ENCODE data around the gene HSPB8. TPM values are rescaled to one million over a fixed set of nuclear protein-coding genes. Genes with fewer than 3 reads are reported as not detected.

Gene HSPB8
- polyA plus RNA-seq, 1 donor (not counting 4 experiments of a cell fraction or from before 2014, with no cell fraction given) = 3.0 TPM

- Histone ChIP-seq H3K9me1 (ENCODE audit: control insufficient read depth, extremely low read depth, insufficient read depth, low read length) (no peaks in the 10 kb centered on the region), H3K9ac (ENCODE audit: control insufficient read depth, extremely low read depth, insufficient read depth, low read length) (no peak overlapping the region), H3K9me3 (ENCODE audit: control insufficient read depth, low read depth, low read length) (no peaks in the 10 kb centered on the region), H4K20me1 (ENCODE audit: control insufficient read depth, extremely low read depth, insufficient read depth, low read length) (no peaks in the 10 kb centered on the region), H3K4me3 (ENCODE audit: control insufficient read depth in 2 of 3, extremely low read depth in 1 of 3, insufficient read depth in 2 of 3, low read depth in 1 of 3, low read length in 3 of 3) (no peak overlapping the region), H3K27ac (ENCODE audit: control insufficient read depth, insufficient read depth, low read length) (no peak overlapping the region), H3K4me1 (ENCODE audit: control insufficient read depth, extremely low read depth, insufficient read depth, low read length) (no peaks in the 10 kb centered on the region), H3K36me3 (ENCODE audit: control insufficient read depth in 2 of 2, extremely low read depth in 1 of 2, insufficient read depth in 2 of 2, low read length in 2 of 2) (no peaks in the 10 kb centered on the region), H3K79me2 (ENCODE audit: control insufficient read depth, insufficient read depth, low read length) (no peaks in the 10 kb centered on the region), H3K27me3 (ENCODE audit: control insufficient read depth, extremely low read depth, insufficient read depth, low read length) (no peaks in the 10 kb centered on the region), H2AFZ (ENCODE audit: control insufficient read depth, low read length) (no peak overlapping the region), H3K4me2 (ENCODE audit: control insufficient read depth, extremely low read depth, insufficient read depth, low read depth, low read length) (no peak overlapping the region)
- DNase-seq (ENCODE audit: low read depth, low spot score) (no peak), FAIRE-seq (no peak)
- no peak for TF ChIP-seq EZH2 (IDR thresholded peaks at IDR 0.05; ENCODE audit: low read length)
- TF ChIP-seq, protein P1, sequence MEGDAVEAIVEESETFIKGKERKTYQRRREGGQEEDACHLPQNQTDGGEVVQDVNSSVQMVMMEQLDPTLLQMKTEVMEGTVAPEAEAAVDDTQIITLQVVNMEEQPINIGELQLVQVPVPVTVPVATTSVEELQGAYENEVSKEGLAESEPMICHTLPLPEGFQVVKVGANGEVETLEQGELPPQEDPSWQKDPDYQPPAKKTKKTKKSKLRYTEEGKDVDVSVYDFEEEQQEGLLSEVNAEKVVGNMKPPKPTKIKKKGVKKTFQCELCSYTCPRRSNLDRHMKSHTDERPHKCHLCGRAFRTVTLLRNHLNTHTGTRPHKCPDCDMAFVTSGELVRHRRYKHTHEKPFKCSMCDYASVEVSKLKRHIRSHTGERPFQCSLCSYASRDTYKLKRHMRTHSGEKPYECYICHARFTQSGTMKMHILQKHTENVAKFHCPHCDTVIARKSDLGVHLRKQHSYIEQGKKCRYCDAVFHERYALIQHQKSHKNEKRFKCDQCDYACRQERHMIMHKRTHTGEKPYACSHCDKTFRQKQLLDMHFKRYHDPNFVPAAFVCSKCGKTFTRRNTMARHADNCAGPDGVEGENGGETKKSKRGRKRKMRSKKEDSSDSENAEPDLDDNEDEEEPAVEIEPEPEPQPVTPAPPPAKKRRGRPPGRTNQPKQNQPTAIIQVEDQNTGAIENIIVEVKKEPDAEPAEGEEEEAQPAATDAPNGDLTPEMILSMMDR (optimal IDR thresholded peaks at IDR 0.05 in 1 of 3, IDR thresholded peaks at IDR 0.05 in 1 of 3, conservative IDR thresholded peaks at IDR 0.05 in 1 of 3; ENCODE audit: extremely low read depth in 1 of 3, insufficient read depth in 2 of 3, low read length in 3 of 3) = no peak
- dilution Hi-C loops (cut with MboI; ENCODE audit: extremely low pct_ligation_motif_present, low sequenced_read_pairs) = no loop called here
Observed at GRCh38 chr12:119202544-119202943, 23.8 kb downstream of the HSPB8 start.

- dilution Hi-C loops (cut with MboI; ENCODE audit: extremely low pct_ligation_motif_present, low sequenced_read_pairs) = no loop called here
- Histone ChIP-seq H2AFZ (ENCODE audit: control insufficient read depth, low read length) (no peak overlapping the region), H3K9ac (ENCODE audit: control insufficient read depth, extremely low read depth, insufficient read depth, low read length) (no peak overlapping the region), H3K36me3 (ENCODE audit: control insufficient read depth in 2 of 2, extremely low read depth in 1 of 2, insufficient read depth in 2 of 2, low read length in 2 of 2) (no peaks in the 10 kb centered on the region), H3K4me2 (ENCODE audit: control insufficient read depth, extremely low read depth, insufficient read depth, low read depth, low read length) (no peak overlapping the region), H3K27me3 (ENCODE audit: control insufficient read depth, extremely low read depth, insufficient read depth, low read length) (no peaks in the 10 kb centered on the region), H3K27ac (ENCODE audit: control insufficient read depth, insufficient read depth, low read length) (no peak overlapping the region), H3K4me1 (ENCODE audit: control insufficient read depth, extremely low read depth, insufficient read depth, low read length) (no peaks in the 10 kb centered on the region), H3K79me2 (ENCODE audit: control insufficient read depth, insufficient read depth, low read length) (no peaks in the 10 kb centered on the region), H3K9me1 (ENCODE audit: control insufficient read depth, extremely low read depth, insufficient read depth, low read length) (no peaks in the 10 kb centered on the region), H3K4me3 (ENCODE audit: control insufficient read depth in 2 of 3, extremely low read depth in 1 of 3, insufficient read depth in 2 of 3, low read depth in 1 of 3, low read length in 3 of 3) (no peak overlapping the region), H3K9me3 (ENCODE audit: control insufficient read depth, low read depth, low read length) (no peaks in the 10 kb centered on the region), H4K20me1 (ENCODE audit: control insufficient read depth, extremely low read depth, insufficient read depth, low read length) (no peaks in the 10 kb centered on the region)
- TF ChIP-seq EZH2 (IDR thresholded peaks at IDR 0.05; ENCODE audit: low read length) = no peak
- TF ChIP-seq, protein P1 (optimal IDR thresholded peaks at IDR 0.05 in 1 of 3, IDR thresholded peaks at IDR 0.05 in 1 of 3, conservative IDR thresholded peaks at IDR 0.05 in 1 of 3; ENCODE audit: extremely low read depth in 1 of 3, insufficient read depth in 2 of 3, low read length in 3 of 3) = no peak
- FAIRE-seq (no peak), DNase-seq (ENCODE audit: low read depth, low spot score) (no peak)
Observed at GRCh38 chr12:119204131-119204530, 25.4 kb downstream of the HSPB8 start.

Data from keratinocyte (primary cell).